Central memory CD8-positive, alpha-beta T cell (primary cell): ENCODE data around the gene ZNF516.

Experiments used
- ATAC-seq: fragments of 150-1000 bp; cut with Tn5 transposase; replicated peaks from 2 replicates; pipeline ENCODE4 v1.10.0; 2022; ENCODE audit warnings: mild to moderate bottlenecking, moderate FRiP score, moderate number of reproducible peaks; ENCODE audit not compliant: poor library complexity, severe bottlenecking; ENCODE audit errors: extremely low read depth
- DNase-seq, 2 donors: peaks; one replicate each; pipeline ENCODE4 v3.0.0; 2021; ENCODE audit warnings: low spot score in 2 of 2
- H3K27ac Mint-ChIP-seq: one replicate; pipeline ENCODE4 v1.8.0; 2022; ENCODE audit warnings: low read depth, mild to moderate bottlenecking, moderate library complexity, mixed read lengths
- H3K27me3 Mint-ChIP-seq: one replicate; pipeline ENCODE4 v1.8.0; 2022; ENCODE audit warnings: mixed read lengths
- H3K36me3 Mint-ChIP-seq: one replicate; pipeline ENCODE4 v1.8.0; 2022; ENCODE audit warnings: mild to moderate bottlenecking, moderate library complexity, mixed read lengths; ENCODE audit not compliant: insufficient read depth
- H3K4me1 Mint-ChIP-seq: one replicate; pipeline ENCODE4 v1.8.0; 2022; ENCODE audit warnings: mixed read lengths
- H3K4me3 Mint-ChIP-seq: one replicate; pipeline ENCODE4 v1.8.0; 2022; ENCODE audit warnings: mild to moderate bottlenecking, moderate library complexity, mixed read lengths
- H3K9me3 Mint-ChIP-seq: one replicate; pipeline ENCODE4 v1.8.0; 2022; ENCODE audit warnings: mixed read lengths

ZNF516 gene

GRCh38 chr18:76346490-76347130, 148.4 kb downstream of the ZNF516 start:
- H3K27ac Mint-ChIP-seq = no peak overlapping the region

GRCh38 chr18:76345901-76346300, 149.1 kb downstream of the ZNF516 start:
- Mint-ChIP-seq H3K27me3 (peaks cover 11% of the 10 kb centered on the region), H3K4me1 (peaks cover 7% of the 10 kb centered on the region), H3K9me3 (no peaks in the 10 kb centered on the region), H3K27ac (no peak overlapping the region), H3K4me3 (no peak overlapping the region), H3K36me3 (peaks cover 2% of the 10 kb centered on the region)
- DNase-seq (no peak), ATAC-seq (no peak)

More at GRCh38 chr18:76346490-76347130, 148.4 kb downstream of the ZNF516 start:
- Mint-ChIP-seq H3K27me3 (peaks cover 12% of the 10 kb centered on the region), H3K9me3 (no peaks in the 10 kb centered on the region), H3K4me1 (peaks cover 7% of the 10 kb centered on the region), H3K4me3 (no peak overlapping the region), H3K36me3 (peaks cover 2% of the 10 kb centered on the region)
- DNase-seq = no peak
- no peak for ATAC-seq

- Mint-ChIP-seq H3K4me1 (peaks cover 3% of the 10 kb centered on the region), H3K36me3 (peaks cover 2% of the 10 kb centered on the region), H3K27me3 (peaks cover 5% of the 10 kb centered on the region), H3K4me3 (no peak overlapping the region), H3K9me3 (no peaks in the 10 kb centered on the region), H3K27ac (no peak overlapping the region)
- no peak for DNase-seq
- ATAC-seq = no peak
These were observed 151.0 kb downstream of the ZNF516 start for GRCh38 chr18:76343938-76344569.

- no peaks in the 10 kb centered on the region for H3K9me3 Mint-ChIP-seq
- no peaks in the 10 kb centered on the region for H3K36me3 Mint-ChIP-seq
- H3K27ac Mint-ChIP-seq = no peak overlapping the region
- no peaks in the 10 kb centered on the region for H3K4me1 Mint-ChIP-seq
- DNase-seq = no peak
- ATAC-seq = no peak
- H3K4me3 Mint-ChIP-seq = no peak overlapping the region
- H3K27me3 Mint-ChIP-seq = peaks cover 19% of the 10 kb centered on the region
These were observed 154.6 kb downstream of the ZNF516 start for GRCh38 chr18:76340410-76340809.

GRCh38 chr18:76339246-76339620, 155.8 kb downstream of the ZNF516 start:
- Mint-ChIP-seq H3K4me1 (no peaks in the 10 kb centered on the region), H3K27ac (no peak overlapping the region)
- no peak for ATAC-seq

GRCh38 chr18:76338619-76339245, 156.3 kb downstream of the ZNF516 start:
- no peaks in the 10 kb centered on the region for H3K4me1 Mint-ChIP-seq
- peaks cover 19% of the 10 kb centered on the region for H3K27me3 Mint-ChIP-seq
- DNase-seq (no peak), ATAC-seq (no peak)
- H3K4me3 Mint-ChIP-seq = no peak overlapping the region
- H3K9me3 Mint-ChIP-seq = no peaks in the 10 kb centered on the region
- H3K36me3 Mint-ChIP-seq = no peaks in the 10 kb centered on the region
- H3K27ac Mint-ChIP-seq = no peak overlapping the region

More at GRCh38 chr18:76339246-76339620, 155.8 kb downstream of the ZNF516 start:
- Mint-ChIP-seq H3K27me3 (peaks cover 19% of the 10 kb centered on the region), H3K36me3 (no peaks in the 10 kb centered on the region), H3K9me3 (no peaks in the 10 kb centered on the region), H3K4me3 (no peak overlapping the region)
- DNase-seq = no peak

- Mint-ChIP-seq H3K27me3 (peaks cover 19% of the 10 kb centered on the region), H3K9me3 (no peaks in the 10 kb centered on the region), H3K4me1 (no peaks in the 10 kb centered on the region), H3K36me3 (no peaks in the 10 kb centered on the region), H3K4me3 (no peak overlapping the region), H3K27ac (no peak overlapping the region)
- DNase-seq (no peak), ATAC-seq (no peak)
These were observed 157.0 kb downstream of the ZNF516 start for GRCh38 chr18:76338088-76338487.

GRCh38 chr18:76335859-76336640, 159.0 kb downstream of the ZNF516 start:
- no peak overlapping the region for H3K4me3 Mint-ChIP-seq
- no peak overlapping the region for H3K27ac Mint-ChIP-seq
- H3K27me3 Mint-ChIP-seq = peaks cover 30% of the 10 kb centered on the region
- DNase-seq (no peak), ATAC-seq (no peak)
- no peaks in the 10 kb centered on the region for H3K4me1 Mint-ChIP-seq
- H3K36me3 Mint-ChIP-seq = no peaks in the 10 kb centered on the region
- H3K9me3 Mint-ChIP-seq = peaks cover 9% of the 10 kb centered on the region

GRCh38 chr18:76328140-76328539, 166.9 kb downstream of the ZNF516 start:
- ATAC-seq (no peak), DNase-seq (no peak)
- H3K4me3 Mint-ChIP-seq = no peak overlapping the region
- H3K27ac Mint-ChIP-seq = no peak overlapping the region
- peaks cover 90% of the 10 kb centered on the region for H3K27me3 Mint-ChIP-seq
- no peaks in the 10 kb centered on the region for H3K4me1 Mint-ChIP-seq
- peaks cover 15% of the 10 kb centered on the region for H3K9me3 Mint-ChIP-seq
- H3K36me3 Mint-ChIP-seq = no peaks in the 10 kb centered on the region

- no peaks in the 10 kb centered on the region for H3K9me3 Mint-ChIP-seq
- DNase-seq (no peak), ATAC-seq (no peak)
- H3K4me3 Mint-ChIP-seq = no peak overlapping the region
- H3K36me3 Mint-ChIP-seq = no peaks in the 10 kb centered on the region
- H3K27ac Mint-ChIP-seq = no peak overlapping the region
- no peaks in the 10 kb centered on the region for H3K4me1 Mint-ChIP-seq
- H3K27me3 Mint-ChIP-seq = peaks cover 81% of the 10 kb centered on the region
These were observed 171.2 kb downstream of the ZNF516 start for GRCh38 chr18:76323891-76324290.

GRCh38 chr18:76322686-76323085, 172.4 kb downstream of the ZNF516 start:
- H3K27me3 Mint-ChIP-seq = peaks cover 78% of the 10 kb centered on the region
- H3K36me3 Mint-ChIP-seq = no peaks in the 10 kb centered on the region
- ATAC-seq (no peak), DNase-seq (no peak)
- no peak overlapping the region for H3K27ac Mint-ChIP-seq
- H3K4me3 Mint-ChIP-seq = no peak overlapping the region
- no peaks in the 10 kb centered on the region for H3K9me3 Mint-ChIP-seq
- H3K4me1 Mint-ChIP-seq = no peaks in the 10 kb centered on the region

GRCh38 chr18:76319366-76319765, 175.7 kb downstream of the ZNF516 start:
- H3K4me1 Mint-ChIP-seq = no peaks in the 10 kb centered on the region
- peaks cover 56% of the 10 kb centered on the region for H3K27me3 Mint-ChIP-seq
- DNase-seq = no peak
- no peak for ATAC-seq
- no peak overlapping the region for H3K27ac Mint-ChIP-seq
- H3K4me3 Mint-ChIP-seq = no peak overlapping the region
- no peaks in the 10 kb centered on the region for H3K9me3 Mint-ChIP-seq
- H3K36me3 Mint-ChIP-seq = no peaks in the 10 kb centered on the region
